DOHH2 (cell line): Measurements from ENCODE around the gene GATAD2A.

Source experiments
- H3F3A ChIP-seq: fragments of 200-600 bp; sonication (generic), shearing (Covaris generic); 2 replicates; pipeline ENCODE4 v1.6.0; 2016; ENCODE audit warnings: antibody characterized with exemption, mild to moderate bottlenecking; ENCODE audit not compliant: control insufficient read depth, insufficient read depth
- H3K27ac ChIP-seq: fragments of 200-600 bp; sonication (generic); 2 replicates; pipeline ENCODE4 v1.5.1; 2014; ENCODE audit warnings: low read depth, mild to moderate bottlenecking, low read length, moderate library complexity
- H3K27me3 ChIP-seq: fragments of 200-600 bp; sonication (generic); 2 replicates; pipeline ENCODE4 v1.6.1; 2014; ENCODE audit warnings: mild to moderate bottlenecking, low read length, mixed read lengths; ENCODE audit not compliant: control insufficient read depth
- H3K36me3 ChIP-seq: fragments of 200-600 bp; sonication (generic); 2 replicates; pipeline ENCODE4 v1.6.1; 2014; ENCODE audit warnings: mild to moderate bottlenecking, low read length, moderate library complexity, mixed read lengths; ENCODE audit not compliant: control insufficient read depth
- H3K4me1 ChIP-seq: fragments of 200-600 bp; sonication (generic); 2 replicates; pipeline ENCODE4 v1.6.1; 2014; ENCODE audit warnings: mild to moderate bottlenecking, low read length, mixed read lengths; ENCODE audit not compliant: control insufficient read depth
- H3K4me2 ChIP-seq: fragments of 200-600 bp; sonication (generic); 2 replicates; pipeline ENCODE4 v1.6.0; 2014; ENCODE audit warnings: mild to moderate bottlenecking, low read length, moderate library complexity
- H3K4me3 ChIP-seq: fragments of 200-600 bp; sonication (generic); 2 replicates; pipeline ENCODE4 v1.5.1; 2014; ENCODE audit warnings: mild to moderate bottlenecking, low read length, mixed read lengths
- H3K79me2 ChIP-seq: fragments of 200-600 bp; sonication (generic); 2 replicates; pipeline ENCODE4 v1.6.1; 2014; ENCODE audit warnings: mild to moderate bottlenecking, low read length, mixed read lengths; ENCODE audit not compliant: control insufficient read depth
- H3K9me2 ChIP-seq: fragments of 200-600 bp; sonication (generic); replicated peaks from 2 replicates; pipeline ENCODE4 v1.6.1; 2014; ENCODE audit warnings: mild to moderate bottlenecking, low read length, mixed read lengths; ENCODE audit not compliant: control insufficient read depth
- H3K9me3 ChIP-seq: fragments of 200-600 bp; sonication (generic); 2 replicates; pipeline ENCODE4 v1.6.1; 2014; ENCODE audit warnings: antibody characterized with exemption, low read length, mixed read lengths; ENCODE audit not compliant: control insufficient read depth, insufficient read depth
- H4K20me1 ChIP-seq: fragments of 200-600 bp; sonication (generic); 2 replicates; pipeline ENCODE4 v1.6.0; 2014; ENCODE audit warnings: low read depth, mild to moderate bottlenecking, antibody characterized with exemption, low read length, moderate library complexity; ENCODE audit not compliant: control insufficient read depth, insufficient read depth
- EZH2phosphoT487 ChIP-seq: fragments of 200-600 bp; sonication (generic); IDR thresholded peaks from 2 replicates; pipeline ENCODE4 v1.6.1; 2017; ENCODE audit warnings: borderline replicate concordance, mild to moderate bottlenecking, antibody characterized with exemption, low read length, moderate library complexity, mixed read lengths
- TF ChIP-seq, protein P1 (sequence below): fragments of 200-600 bp; sonication (generic); IDR thresholded peaks from one replicate; pipeline ENCODE4 v1.5.1; 2014; ENCODE audit warnings: antibody characterized with exemption, mild to moderate bottlenecking, low read depth, low read length; ENCODE audit not compliant: poor library complexity, severe bottlenecking

The GATAD2A gene

DNA sequence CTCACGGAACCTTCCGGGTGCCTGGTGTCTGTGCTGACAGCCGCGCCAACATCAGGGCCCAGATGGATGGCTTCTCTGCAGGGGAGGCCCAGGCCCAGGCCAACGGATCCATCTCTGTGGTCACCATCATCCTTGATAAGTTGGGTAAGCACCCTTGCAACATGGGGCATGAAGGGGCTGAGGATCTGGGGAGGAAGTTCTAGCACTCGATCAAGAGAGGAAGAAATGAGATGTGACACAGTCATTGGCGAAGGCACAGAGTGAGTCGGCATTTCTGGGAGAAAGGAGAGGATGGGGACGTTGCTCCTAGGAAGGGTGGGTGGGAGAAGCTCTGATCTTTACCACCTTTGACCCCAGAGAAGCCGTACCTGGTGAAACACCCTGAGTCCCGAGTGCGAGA is 137.0 kb downstream of the GATAD2A start:
- Histone ChIP-seq H3K9me3 (no peaks in the 10 kb centered on the region), H3K4me3 (no peak overlapping the region), H3K27ac (no peak overlapping the region), H3K79me2 (no peaks in the 10 kb centered on the region), H3K4me1 (peaks cover 24% of the 10 kb centered on the region), H3K4me2 (no peak overlapping the region), H3K36me3 (no peaks in the 10 kb centered on the region), H3K9me2 (no peaks in the 10 kb centered on the region), H4K20me1 (no peaks in the 10 kb centered on the region), H3K27me3 (peaks cover 14% of the 10 kb centered on the region), H3F3A (peaks cover 3% of the 10 kb centered on the region)
- TF ChIP-seq, protein P1, sequence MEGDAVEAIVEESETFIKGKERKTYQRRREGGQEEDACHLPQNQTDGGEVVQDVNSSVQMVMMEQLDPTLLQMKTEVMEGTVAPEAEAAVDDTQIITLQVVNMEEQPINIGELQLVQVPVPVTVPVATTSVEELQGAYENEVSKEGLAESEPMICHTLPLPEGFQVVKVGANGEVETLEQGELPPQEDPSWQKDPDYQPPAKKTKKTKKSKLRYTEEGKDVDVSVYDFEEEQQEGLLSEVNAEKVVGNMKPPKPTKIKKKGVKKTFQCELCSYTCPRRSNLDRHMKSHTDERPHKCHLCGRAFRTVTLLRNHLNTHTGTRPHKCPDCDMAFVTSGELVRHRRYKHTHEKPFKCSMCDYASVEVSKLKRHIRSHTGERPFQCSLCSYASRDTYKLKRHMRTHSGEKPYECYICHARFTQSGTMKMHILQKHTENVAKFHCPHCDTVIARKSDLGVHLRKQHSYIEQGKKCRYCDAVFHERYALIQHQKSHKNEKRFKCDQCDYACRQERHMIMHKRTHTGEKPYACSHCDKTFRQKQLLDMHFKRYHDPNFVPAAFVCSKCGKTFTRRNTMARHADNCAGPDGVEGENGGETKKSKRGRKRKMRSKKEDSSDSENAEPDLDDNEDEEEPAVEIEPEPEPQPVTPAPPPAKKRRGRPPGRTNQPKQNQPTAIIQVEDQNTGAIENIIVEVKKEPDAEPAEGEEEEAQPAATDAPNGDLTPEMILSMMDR = no peak
- no peak for TF ChIP-seq EZH2phosphoT487

DNA sequence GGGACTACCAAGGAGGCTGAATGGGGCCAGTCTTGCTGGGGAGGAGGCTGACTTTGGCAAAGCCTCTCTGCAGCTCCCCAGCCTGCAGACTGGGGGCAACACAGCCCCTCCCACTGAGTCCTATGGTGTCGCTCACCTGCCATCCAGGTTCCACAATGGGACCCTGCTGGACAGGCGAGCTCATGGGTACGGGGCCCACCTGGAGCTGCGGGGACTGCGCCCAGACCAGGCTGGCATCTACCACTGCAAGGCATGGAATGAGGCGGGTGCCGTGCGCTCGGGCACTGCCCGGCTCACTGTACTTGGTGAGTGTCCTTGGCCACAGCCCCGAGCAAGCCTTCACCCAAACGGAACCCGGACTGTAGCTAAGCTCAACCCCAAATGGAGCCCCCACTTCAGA is 137.6 kb downstream of the GATAD2A start:
- H4K20me1 ChIP-seq = no peaks in the 10 kb centered on the region
- TF ChIP-seq, protein P1 = no peak
- no peak for TF ChIP-seq EZH2phosphoT487
- no peak overlapping the region for H3K4me3 ChIP-seq

DNA sequence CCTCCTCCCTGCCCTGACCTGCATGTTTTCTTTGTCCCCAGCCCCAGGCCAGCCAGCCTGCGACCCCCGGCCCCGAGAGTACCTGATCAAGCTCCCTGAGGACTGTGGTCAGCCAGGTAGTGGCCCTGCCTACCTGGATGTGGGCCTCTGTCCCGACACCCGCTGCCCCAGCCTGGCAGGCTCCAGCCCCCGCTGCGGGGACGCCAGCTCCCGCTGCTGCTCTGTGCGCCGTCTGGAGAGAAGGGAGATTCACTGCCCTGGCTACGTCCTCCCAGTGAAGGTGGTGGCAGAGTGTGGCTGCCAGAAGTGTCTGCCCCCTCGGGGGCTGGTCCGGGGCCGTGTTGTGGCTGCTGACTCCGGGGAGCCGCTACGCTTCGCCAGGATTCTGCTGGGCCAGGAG is 138.2 kb downstream of the GATAD2A start:
- no peaks in the 10 kb centered on the region for H3K9me2 ChIP-seq
- H3K36me3 ChIP-seq = no peaks in the 10 kb centered on the region
- H3K4me3 ChIP-seq = no peak overlapping the region
- no peaks in the 10 kb centered on the region for H4K20me1 ChIP-seq
- no peaks in the 10 kb centered on the region for H3K79me2 ChIP-seq
- no peak for TF ChIP-seq EZH2phosphoT487
- TF ChIP-seq, protein P1 = no peak
- no peaks in the 10 kb centered on the region for H3K9me3 ChIP-seq
- H3K4me1 ChIP-seq = peaks cover 15% of the 10 kb centered on the region
- H3K4me2 ChIP-seq = no peak overlapping the region
- no peaks in the 10 kb centered on the region; the same call in 1 of the 2 replicates for H3F3A ChIP-seq
- H3K27ac ChIP-seq = no peak overlapping the region
- H3K27me3 ChIP-seq = peaks cover 4% of the 10 kb centered on the region

More for the DNA sequence above, 137.6 kb downstream of the GATAD2A start:
- H3K9me2 ChIP-seq = no peaks in the 10 kb centered on the region
- no peak overlapping the region for H3K4me2 ChIP-seq
- H3K27ac ChIP-seq = no peak overlapping the region
- no peaks in the 10 kb centered on the region; the same call in 1 of the 2 replicates for H3F3A ChIP-seq
- H3K27me3 ChIP-seq = peaks cover 9% of the 10 kb centered on the region
- H3K9me3 ChIP-seq = no peaks in the 10 kb centered on the region
- no peaks in the 10 kb centered on the region for H3K36me3 ChIP-seq
- no peaks in the 10 kb centered on the region for H3K79me2 ChIP-seq
- peaks cover 20% of the 10 kb centered on the region for H3K4me1 ChIP-seq
